ENCODE data around the gene COA3.
"Not testable (repeated sequence)": the region's sequence is repeated elsewhere in the genome, so short reads cannot be mapped to it uniquely, and the experiment has no call there.

The COA3 gene

DNA sequence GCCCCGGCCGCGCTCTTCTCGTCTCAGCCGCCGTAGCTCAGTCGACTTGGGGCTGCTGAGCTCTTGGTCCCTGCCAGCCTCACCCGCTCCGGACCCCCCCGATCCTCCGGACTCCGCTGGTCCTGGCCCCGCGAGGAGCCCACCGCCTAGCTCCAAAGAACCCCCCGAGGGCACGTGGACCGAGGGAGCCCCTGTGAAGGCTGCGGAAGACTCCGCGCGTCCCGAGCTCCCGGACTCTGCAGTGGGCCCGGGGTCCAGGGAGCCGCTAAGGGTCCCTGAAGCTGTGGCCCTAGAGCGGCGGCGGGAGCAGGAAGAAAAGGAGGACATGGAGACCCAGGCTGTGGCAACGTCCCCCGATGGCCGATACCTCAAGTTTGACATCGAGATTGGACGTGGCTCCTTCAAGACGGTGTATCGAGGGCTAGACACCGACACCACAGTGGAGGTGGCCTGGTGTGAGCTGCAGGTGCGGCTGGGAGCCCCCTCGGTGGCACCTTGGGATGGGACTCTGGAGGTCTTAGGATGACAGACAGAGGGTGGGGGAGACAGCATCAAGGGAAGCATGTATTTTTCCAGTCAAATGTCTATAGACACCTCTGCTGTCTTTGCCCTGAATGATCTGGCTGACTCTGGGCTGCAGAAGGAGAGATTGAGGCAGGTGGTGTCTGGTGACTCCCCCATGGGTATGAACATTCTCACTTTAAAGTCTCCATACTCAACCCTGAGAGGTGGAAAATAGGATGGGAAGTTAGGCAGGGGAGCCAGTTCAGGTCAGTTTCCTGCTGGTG is 17.5 kb downstream of the COA3 start:
- no peak for DNase-seq

DNA sequence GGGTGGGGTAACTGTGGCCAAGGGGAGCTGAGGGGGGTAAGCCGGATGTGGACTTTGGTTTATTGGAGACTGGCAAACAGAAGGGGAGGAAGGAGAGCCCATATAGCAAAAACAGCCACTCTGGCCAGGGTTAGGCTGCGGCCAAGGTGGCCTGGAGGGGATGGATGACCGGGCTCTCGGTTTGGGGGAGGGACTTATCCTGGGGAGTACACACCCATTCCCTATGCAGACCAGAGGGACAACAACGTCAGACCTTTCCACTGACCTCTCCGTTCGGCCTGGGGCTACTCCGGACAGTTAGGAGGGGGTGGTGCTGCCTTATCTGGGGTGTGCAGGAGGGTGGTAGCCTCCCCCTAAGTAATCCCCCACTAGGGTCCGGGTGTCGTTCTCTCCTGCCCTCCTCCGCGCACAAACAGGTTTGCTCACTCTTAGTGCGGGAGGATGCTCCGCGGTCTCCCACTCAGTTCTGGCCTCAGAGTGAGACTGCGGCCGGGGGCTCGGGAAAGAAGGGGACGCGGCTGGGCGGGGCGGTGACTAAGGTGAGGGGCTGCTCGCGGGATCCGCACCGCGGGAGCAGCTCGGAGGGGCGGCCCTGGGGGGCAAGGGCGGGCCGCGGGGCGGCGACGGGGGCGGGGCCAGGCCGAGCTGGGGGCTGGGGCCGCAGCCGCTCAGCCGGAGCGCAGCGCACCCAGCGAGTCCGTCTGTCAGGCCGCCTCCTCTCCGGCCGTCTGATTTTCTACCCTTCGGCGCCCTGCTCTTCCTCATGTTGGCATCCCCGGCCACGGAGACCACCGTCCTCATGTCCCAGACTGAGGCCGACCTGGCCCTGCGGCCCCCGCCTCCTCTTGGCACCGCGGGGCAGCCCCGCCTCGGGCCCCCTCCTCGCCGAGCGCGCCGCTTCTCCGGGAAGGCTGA is 18.3 kb downstream of the COA3 start, which contains the start of gene WNK4:
Gene WNK4, plus strand, starts transcription at position 675 of the 915 bp plus-strand sequence. Its CDS starts 89 bp downstream, at position 764.
- DNase-seq, result no peak

DNA sequence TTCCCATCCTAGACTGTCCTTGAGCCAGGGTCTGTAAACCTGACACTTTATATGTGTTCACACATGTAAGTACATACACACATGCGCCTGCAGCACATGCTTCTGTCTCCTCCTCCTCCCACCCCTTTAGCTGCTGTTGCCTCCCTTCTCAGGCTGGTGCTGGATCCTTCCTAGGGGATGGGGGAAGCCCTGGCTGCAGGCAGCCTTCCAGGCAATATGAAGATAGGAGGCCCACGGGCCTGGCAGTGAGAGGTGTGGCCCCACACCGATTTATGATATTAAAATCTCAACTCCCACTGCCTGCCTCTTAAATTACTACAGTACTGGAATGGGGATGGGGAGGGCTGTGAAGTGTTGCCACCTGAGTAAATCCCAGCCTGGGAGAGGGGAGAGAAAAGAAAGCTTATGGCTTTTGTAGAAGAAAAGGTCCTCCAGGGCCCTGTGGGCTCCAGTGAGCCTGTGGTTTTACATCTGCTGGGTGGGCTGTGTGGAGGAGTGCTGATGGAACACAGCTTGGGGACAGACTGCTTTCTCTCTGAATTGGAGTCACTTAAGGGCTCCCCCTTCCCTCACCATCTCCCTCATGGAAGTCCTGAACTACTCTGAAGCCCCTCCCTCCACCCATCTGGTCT is 19.1 kb downstream of the COA3 start:
- no peak for DNase-seq

DNA sequence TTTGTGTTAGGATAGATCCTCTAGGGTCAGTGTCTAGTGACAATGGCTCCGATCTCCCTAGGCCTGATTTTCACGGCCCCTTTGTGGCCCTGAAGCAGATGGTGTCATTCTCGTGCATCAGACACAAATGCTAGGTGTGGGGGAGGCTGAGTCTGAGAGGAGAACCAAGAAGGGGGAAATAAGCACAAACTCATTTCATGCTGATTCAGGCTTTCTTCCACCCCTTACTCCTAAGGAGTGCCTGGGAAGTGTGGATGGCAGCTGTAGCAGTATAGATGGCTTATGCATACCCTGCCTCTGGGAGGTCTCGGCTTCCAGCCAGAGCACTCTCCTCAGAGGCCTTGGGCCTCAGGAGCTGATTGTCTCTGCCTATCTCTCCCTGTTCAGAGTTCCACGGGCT is 19.9 kb downstream of the COA3 start:
- no peak for DNase-seq

DNA sequence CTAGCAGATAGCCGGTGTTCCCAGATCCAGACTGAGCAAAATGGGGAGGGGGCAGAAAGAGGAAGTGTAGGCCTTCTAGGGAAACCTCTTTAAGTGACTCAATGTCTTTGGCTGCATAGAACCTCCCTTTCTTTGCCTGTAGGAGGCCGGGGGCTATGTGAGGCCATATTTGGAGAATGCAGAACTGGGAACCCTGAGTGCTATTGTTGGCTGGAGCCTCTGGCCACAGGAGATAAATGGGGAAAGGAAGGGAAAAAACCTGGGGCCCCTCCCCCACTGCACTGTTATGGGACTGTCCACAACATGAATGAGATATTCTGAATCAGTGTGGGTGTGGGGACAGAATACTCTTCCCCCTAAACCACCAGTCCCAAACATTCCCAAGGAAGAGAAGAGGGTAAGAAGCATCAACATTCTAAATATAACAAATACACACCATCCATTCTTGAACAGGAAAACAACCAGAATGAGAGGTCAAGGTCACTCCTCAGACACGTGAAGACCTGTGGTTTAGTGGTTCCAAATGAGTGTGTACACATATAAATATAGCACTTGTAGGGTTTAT is 22.9 kb downstream of the COA3 start:
- DNase-seq, result no peak

- DNase-seq, result no peak
Observed at GRCh38 chr17:42774066-42774745, 24.3 kb downstream of the COA3 start.

GRCh38 chr17:42773290-42774035 is 25.0 kb downstream of the COA3 start, which contains the start of gene VPS25:
TSS of gene VPS25 (plus strand) at chr17:42773449. CDS start at chr17:42773476, 27 bp downstream.
- DNase-seq, result peak; percentile 60

DNA sequence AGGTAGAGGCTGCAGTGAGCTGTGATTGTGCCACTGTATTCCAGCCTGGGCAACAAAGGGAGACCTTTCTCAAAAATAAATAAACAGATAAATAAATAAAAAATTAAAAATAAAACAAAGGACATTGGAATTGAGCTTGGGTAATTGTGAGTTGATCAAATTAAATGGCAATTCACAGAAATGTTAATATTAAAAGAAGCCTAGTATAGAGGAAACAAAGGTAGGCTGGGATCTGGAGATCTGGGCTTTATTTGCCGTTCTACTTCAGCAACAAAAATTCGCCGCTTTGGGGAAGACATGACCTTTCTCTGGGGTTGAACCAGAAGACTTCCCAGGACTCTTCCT is 25.6 kb downstream of the COA3 start:
- DNase-seq, result no peak

GRCh38 chr17:42769964-42770363 is 28.5 kb downstream of the COA3 start:
- not testable (repeated sequence) for DNase-seq

- not testable (repeated sequence) for DNase-seq
Observed at GRCh38 chr17:42768006-42768405, 30.5 kb downstream of the COA3 start.

DNA sequence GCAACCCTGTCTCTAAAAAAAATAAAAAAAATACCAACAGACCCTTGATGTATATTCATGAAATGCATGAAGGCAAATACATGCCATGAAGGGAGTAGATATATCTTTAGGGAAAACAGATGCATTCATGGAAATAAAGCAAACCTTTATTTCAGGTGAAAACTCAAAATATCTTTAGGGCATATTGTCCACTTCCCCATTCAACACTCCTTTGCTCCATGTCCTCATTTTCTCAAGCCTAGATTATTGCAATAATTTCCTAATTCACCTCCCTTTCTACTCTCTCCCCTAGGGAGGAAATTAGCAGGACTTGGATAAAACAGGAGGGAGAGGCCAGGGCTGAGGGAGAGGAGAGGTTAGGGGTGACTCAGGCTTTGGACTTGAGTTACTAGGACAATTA is 31.0 kb downstream of the COA3 start:
- no peak for DNase-seq

DNA sequence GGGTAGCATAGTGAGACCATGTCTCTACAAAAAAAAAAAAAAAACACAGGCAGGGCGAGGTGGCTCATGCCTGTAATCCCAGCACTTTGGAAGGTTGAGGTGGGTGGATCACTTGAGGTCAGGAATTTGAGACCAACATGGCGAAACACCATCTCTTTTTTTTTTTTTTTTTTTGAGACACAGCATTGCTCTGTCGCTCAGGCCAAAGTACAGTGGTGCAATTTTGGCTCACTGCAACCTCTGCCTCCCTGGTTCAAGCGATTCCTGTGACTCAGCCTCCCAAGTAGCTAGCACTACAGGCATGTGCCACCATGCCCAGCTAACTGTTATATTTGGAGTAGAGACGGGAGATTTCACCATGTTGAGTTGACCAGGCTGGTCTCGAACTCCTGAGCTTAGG is 32.4 kb downstream of the COA3 start:
- no peak for DNase-seq

GRCh38 chr17:42761638-42762037 is 36.9 kb downstream of the COA3 start:
- no peak for DNase-seq

DNA sequence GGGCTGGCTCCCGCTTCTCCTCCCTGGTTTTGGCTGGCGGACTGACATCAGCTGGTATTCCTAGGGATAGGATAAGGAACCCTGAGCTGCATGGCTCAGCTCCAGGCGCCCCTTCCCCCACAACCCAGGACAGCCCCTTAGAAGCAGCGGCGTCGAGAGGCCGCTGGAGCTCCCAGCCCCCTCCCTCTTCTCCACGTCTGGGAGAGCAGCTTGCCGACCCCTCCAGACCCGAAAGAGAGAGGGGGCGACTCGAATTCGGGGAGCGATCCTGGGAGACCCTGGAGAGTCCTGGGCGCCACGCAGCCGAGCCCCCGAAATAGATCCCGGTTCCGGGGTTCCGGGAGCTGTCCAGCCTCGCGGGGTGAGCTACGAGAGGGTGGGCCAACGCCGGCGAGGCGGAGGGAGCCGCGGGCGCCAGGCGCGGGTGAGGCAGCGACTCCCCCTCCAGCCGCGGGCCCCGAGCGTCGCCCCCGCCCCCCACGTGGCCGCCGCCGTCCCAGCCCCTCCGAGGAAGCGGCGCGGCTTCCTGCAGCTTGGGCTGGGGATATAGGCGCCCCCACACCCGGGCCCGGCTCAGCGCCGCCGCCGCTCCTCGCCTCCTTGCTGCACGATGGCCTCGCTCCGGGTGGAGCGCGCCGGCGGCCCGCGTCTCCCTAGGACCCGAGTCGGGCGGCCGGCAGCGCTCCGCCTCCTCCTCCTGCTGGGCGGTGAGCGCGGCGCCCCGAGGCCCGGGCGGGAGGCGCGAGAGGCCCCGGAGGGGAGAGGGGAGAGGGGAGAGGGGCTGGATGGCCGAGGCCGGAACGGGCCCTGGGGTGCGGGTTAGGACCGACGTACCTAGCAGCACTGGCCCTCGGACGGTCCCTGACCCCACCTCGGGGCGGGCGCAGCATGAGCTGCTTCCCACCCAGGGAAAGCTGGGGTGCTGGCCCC is 37.6 kb downstream of the COA3 start, which contains the start of gene RAMP2:
Gene RAMP2, plus strand, starts transcription at position 576 of the 930 bp plus-strand sequence. Its CDS starts 35 bp downstream, at position 611.
- peak; percentile 14 for DNase-seq

- no peak for DNase-seq
Observed at GRCh38 chr17:42759982-42760651, 38.4 kb downstream of the COA3 start.

DNA sequence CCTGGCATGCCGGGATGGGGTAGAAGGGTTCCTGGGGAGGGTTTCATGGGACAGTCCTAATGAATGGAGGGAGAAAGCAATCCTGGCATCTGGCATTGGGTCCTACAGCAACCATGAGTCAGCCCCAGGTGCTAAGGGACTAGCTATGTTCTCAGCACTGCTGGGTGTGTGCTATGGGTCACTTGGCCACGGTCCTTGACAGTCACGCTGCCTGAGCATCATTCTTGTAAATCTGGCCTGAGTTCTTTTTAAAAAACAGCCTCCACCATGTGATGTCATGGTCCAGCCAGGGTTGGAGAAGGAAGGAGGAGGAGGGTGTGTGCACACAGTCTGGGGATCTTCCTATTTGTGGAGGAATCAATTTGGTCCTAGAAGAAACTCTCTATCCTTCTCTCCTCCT is 43.7 kb downstream of the COA3 start:
- DNase-seq, result peak; percentile 59

GRCh38 chr17:42751628-42752027 is 46.9 kb downstream of the COA3 start:
- DNase-seq, result no peak

DNA sequence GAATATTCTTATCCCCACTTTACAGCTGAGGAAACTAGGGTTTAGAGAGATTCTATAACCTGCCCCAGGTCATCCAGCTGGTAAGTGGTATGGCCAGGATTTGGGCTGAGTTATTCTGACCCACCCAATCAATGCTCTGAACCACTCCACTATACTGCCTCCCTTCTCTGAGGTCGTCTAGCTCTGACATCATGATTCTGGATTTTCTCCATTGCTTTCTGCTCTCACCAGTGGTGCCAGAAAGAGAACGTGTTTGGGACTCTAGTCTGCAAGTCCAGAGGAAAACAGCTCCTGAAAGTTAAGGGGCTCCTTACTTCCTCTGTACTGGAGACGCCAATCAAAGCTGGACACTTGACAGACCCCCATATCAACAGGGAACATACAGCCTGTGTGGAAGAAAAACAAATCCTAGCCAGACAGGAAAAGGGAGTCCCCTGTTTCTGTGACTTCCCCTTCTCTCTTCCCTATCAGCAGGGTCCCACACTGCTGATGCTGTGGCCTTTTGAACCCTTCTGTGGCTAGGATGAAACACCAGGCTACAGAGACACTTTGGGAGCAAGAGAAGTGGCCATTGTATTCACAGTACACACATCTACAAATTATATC is 47.7 kb downstream of the COA3 start:
- no peak for DNase-seq

Data from DMS79 (cell line).